DMS 273 treated with DMSO at 0.1 percent for 48 hours (cell line): ENCODE data around the gene PRSS36.
"Not testable (repeated sequence)": the region's sequence is repeated elsewhere in the genome, so short reads cannot be mapped to it uniquely, and the experiment has no call there.

Experiments
- DNase-seq: peaks from one replicate; lab custom pipeline; 2025; lab: John Stamatoyannopoulos, UW

Gene PRSS36

GRCh38 chr16:31120129-31120528 lies 29.7 kb downstream of the PRSS36 start:
- no peak for DNase-seq

- no peak for DNase-seq
Measured at GRCh38 chr16:31118223-31119155, 31.4 kb downstream of the PRSS36 start.

- peak; percentile 97 for DNase-seq
Measured at GRCh38 chr16:31117384-31118222, 32.3 kb downstream of the PRSS36 start, which contains the start of gene KAT8. Gene KAT8, plus strand, starts transcription at chr16:31117664. Its CDS starts 18 bp downstream, at chr16:31117682.

GRCh38 chr16:31114468-31114867 lies 35.4 kb downstream of the PRSS36 start:
- DNase-seq = no peak

- no peak for DNase-seq
Measured at GRCh38 chr16:31113121-31114120, 36.4 kb downstream of the PRSS36 start.

GRCh38 chr16:31112711-31113110 lies 37.2 kb downstream of the PRSS36 start:
- no peak for DNase-seq

GRCh38 chr16:31111881-31112466 lies 37.9 kb downstream of the PRSS36 start:
- DNase-seq = no peak

GRCh38 chr16:31110106-31111034 lies 39.5 kb downstream of the PRSS36 start:
- no peak for DNase-seq

GRCh38 chr16:31109622-31110021 lies 40.2 kb downstream of the PRSS36 start:
- no peak for DNase-seq

GRCh38 chr16:31108794-31109558 lies 40.9 kb downstream of the PRSS36 start:
- no peak for DNase-seq

GRCh38 chr16:31108035-31108793 lies 41.7 kb downstream of the PRSS36 start, which contains the start of gene BCKDK:
Gene BCKDK, plus strand, starts transcription at chr16:31108386. Its CDS starts 838 bp downstream, at chr16:31109224.
- peak; percentile 69 for DNase-seq

- DNase-seq = peak; percentile 86
Measured at GRCh38 chr16:31107465-31107867, 42.4 kb downstream of the PRSS36 start.

- DNase-seq = no peak
Measured at GRCh38 chr16:31106509-31107464, 43.1 kb downstream of the PRSS36 start.

- peak; percentile 64 for DNase-seq
Measured at GRCh38 chr16:31105677-31106213, 44.1 kb downstream of the PRSS36 start.

GRCh38 chr16:31100876-31101641 lies 48.8 kb downstream of the PRSS36 start:
- not testable (repeated sequence) for DNase-seq
